ENCODE results near the gene SCAI. TPM values are rescaled to one million over a fixed set of nuclear protein-coding genes. Genes with fewer than 3 reads are reported as not detected.

SCAI gene
- total RNA-seq, 1 donor = 9.1 TPM

- no peak overlapping the region for H3K4me3 ChIP-seq (ENCODE audit: low read depth, low read length)
- TF ChIP-seq CTCF (IDR thresholded peaks at IDR 0.05; ENCODE audit: insufficient read depth, low read depth, low read length) = no peak
- peak; percentile 15 for DNase-seq (ENCODE audit: low read depth)
Measured at GRCh38 chr9:125147401-125147951, 4.1 kb upstream of the SCAI start.

DNA sequence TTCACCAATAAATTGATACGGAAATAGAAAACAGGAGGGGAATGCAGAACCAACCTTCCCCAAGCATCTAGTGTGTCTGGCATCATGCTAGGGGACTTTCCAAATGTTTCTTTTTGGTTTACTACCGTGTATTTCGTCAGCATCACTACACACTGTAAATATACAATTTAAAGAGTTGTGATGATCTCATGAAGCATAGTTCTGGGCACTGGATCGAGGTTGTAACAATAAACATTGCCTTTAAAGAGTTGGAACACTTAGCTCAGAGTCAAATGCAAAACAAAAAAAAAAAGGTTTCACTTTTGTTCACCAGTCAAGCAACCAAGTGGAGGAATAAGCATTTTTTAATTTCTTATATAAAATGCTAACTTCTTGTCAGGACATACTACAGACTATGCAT lies 2.9 kb upstream of the SCAI start:
- DNase-seq (ENCODE audit: low read depth) = peak; percentile 90
- no peak overlapping the region for H3K4me3 ChIP-seq (ENCODE audit: low read depth, low read length)
- no peak for TF ChIP-seq CTCF (IDR thresholded peaks at IDR 0.05; ENCODE audit: insufficient read depth, low read depth, low read length)

GRCh38 chr9:125145425-125145824 lies 2.1 kb upstream of the SCAI start:
- no peak for TF ChIP-seq CTCF (IDR thresholded peaks at IDR 0.05; ENCODE audit: insufficient read depth, low read depth, low read length)
- H3K4me3 ChIP-seq (ENCODE audit: low read depth, low read length) = no peak overlapping the region
- DNase-seq (ENCODE audit: low read depth) = peak; percentile 48

DNA sequence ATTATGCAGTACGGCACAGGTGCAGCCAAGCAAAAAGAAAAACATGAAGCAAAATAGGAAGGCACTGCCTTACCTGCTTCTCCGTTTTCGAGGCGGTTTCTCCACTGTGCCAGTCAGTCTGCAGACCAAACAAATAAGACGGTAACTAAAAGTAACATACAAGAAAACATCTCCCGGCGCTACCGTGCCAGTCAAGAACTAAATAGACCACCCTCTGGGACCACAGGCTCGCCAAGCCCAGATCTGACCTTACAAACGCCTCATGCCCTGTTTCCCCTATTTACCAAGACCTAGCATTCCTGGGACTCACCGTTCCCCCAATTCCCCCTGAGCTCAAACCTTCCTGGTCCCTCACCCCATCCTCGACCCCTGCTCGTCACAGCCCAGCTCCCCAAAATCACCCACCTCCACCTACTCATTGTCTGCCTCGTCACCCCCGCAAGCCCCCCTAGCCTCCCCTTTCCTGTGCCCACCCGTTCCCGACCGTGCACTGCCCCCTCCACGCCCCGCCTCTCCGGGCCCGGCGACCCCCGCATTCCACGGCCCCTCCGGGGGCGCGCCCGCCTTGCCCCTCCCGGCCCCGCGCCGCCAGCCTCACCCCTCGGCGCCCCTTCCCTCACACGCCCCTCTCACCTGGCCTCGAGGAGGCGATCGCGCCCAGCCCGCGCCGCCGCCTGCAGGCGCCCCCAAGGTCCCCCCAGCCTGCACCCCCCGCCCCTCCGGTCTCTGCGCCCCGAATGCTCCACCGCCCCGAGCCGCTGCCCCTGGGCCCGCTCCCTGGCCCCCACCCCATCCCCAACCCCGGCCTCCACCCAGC lies 560 bp downstream of the SCAI start:
- no peak for TF ChIP-seq CTCF (IDR thresholded peaks at IDR 0.05; ENCODE audit: insufficient read depth, low read depth, low read length)
- no peak for DNase-seq (ENCODE audit: low read depth)
- peak overlapping the region; percentile 69 for H3K4me3 ChIP-seq (ENCODE audit: low read depth, low read length)

GRCh38 chr9:125141751-125142150 lies 1.6 kb downstream of the SCAI start:
- TF ChIP-seq CTCF (IDR thresholded peaks at IDR 0.05; ENCODE audit: insufficient read depth, low read depth, low read length) = no peak
- DNase-seq (ENCODE audit: low read depth) = no peak
- H3K4me3 ChIP-seq (ENCODE audit: low read depth, low read length) = no peak overlapping the region

- H3K4me3 ChIP-seq (ENCODE audit: low read depth, low read length) = no peak overlapping the region
- no peak for DNase-seq (ENCODE audit: low read depth)
- TF ChIP-seq CTCF (IDR thresholded peaks at IDR 0.05; ENCODE audit: insufficient read depth, low read depth, low read length) = no peak
Measured at GRCh38 chr9:125141251-125141650, 2.1 kb downstream of the SCAI start.
